ENCODE results near the gene BEST4. TPM values are rescaled to one million over a fixed set of nuclear protein-coding genes. Genes with fewer than 3 reads are reported as not detected.

Gene BEST4
- polyA plus RNA-seq, 1 of the 3 experiments (the other 2 are of a cell fraction), result 0.12 TPM

GRCh38 chr1:44822981-44823451 lies 35.0 kb upstream of the BEST4 start:
- Histone ChIP-seq H3K27me3 (ENCODE audit: insufficient read depth) (no peaks in the 10 kb centered on the region), H3K27ac (ENCODE audit: low read depth in 2 of 2, low read length in 1 of 2) (no peak overlapping the region), H3F3A (replicated peaks; ENCODE audit: insufficient read depth) (peaks cover 35% of the 10 kb centered on the region), H3K9ac (no peak overlapping the region), H3K9me3 (no peaks in the 10 kb centered on the region), H3K4me1 (ENCODE audit: control insufficient read depth in 1 of 2, insufficient read depth in 2 of 2, low read depth in 1 of 2, low read length in 1 of 2) (peaks cover 5 to 7% of the 10 kb centered on the region in 2 experiments; a peak in 1 of 4 replicates), H3K4me3 (ENCODE audit: low read depth in 2 of 2, low read length in 1 of 2) (no peak overlapping the region), H2AFZ (ENCODE audit: low read depth) (no peak overlapping the region), H3K36me3 (replicated peaks in 1 of 2; ENCODE audit: control insufficient read depth in 1 of 2, insufficient read depth in 2 of 2, low read length in 1 of 2) (no peaks in the 10 kb centered on the region), H4K20me1 (ENCODE audit: insufficient read depth) (no peaks in the 10 kb centered on the region), H3K9me2 (no peaks in the 10 kb centered on the region), H3K4me2 (no peak overlapping the region), H3K79me2 (ENCODE audit: insufficient read depth) (no peaks in the 10 kb centered on the region)
- TF ChIP-seq RXRA (IDR thresholded peaks at IDR 0.05; ENCODE audit: borderline replicate concordance, low read depth), result no peak
- TF ChIP-seq TCF12 (IDR thresholded peaks at IDR 0.05), result no peak
- no peak for TF ChIP-seq CTCF (IDR thresholded peaks at IDR 0.05)
- no peak for TF ChIP-seq FOXJ3 (CRISPR knock-in tag; IDR thresholded peaks at IDR 0.05)
- no peak for TF ChIP-seq USF1 (IDR thresholded peaks at IDR 0.05; ENCODE audit: borderline replicate concordance, low read depth)
- CTCF ChIA-PET, result interaction anchor here (0.7 to 1.1 kb wide), 2 partner anchors 37 to 95 kb away, joined by 3 read pairs; no protein-coding TSS in a partner anchor
- no peak for DNase-seq
- POLR2A ChIA-PET, result interaction anchor here (0.6 to 1.1 kb wide), 3 partner anchors 9 to 492 kb away, joined by 3 to 4 read pairs (median 3); no protein-coding TSS in a partner anchor
- 83% methylated on average over 2 of the region's 15 CpGs for WGBS (ENCODE audit: low lambda C conversion rate)

GRCh38 chr1:44822131-44822701 lies 34.2 kb upstream of the BEST4 start:
- Histone ChIP-seq H3K27me3 (ENCODE audit: insufficient read depth) (no peaks in the 10 kb centered on the region), H3K4me3 (ENCODE audit: low read depth in 2 of 2, low read length in 1 of 2) (no peak overlapping the region), H3K27ac (ENCODE audit: low read depth in 2 of 2, low read length in 1 of 2) (no peak overlapping the region), H3K36me3 (replicated peaks in 1 of 2; ENCODE audit: control insufficient read depth in 1 of 2, insufficient read depth in 2 of 2, low read length in 1 of 2) (peaks cover 0 to 4% of the 10 kb centered on the region in 2 experiments), H4K20me1 (ENCODE audit: insufficient read depth) (no peaks in the 10 kb centered on the region), H3K4me1 (ENCODE audit: control insufficient read depth in 1 of 2, insufficient read depth in 2 of 2, low read depth in 1 of 2, low read length in 1 of 2) (peaks cover 5 to 7% of the 10 kb centered on the region in 2 experiments; a peak in 1 of 4 replicates), H3K4me2 (no peak overlapping the region), H3F3A (replicated peaks; ENCODE audit: insufficient read depth) (peaks cover 43% of the 10 kb centered on the region), H3K9me2 (no peaks in the 10 kb centered on the region), H2AFZ (ENCODE audit: low read depth) (no peak overlapping the region), H3K9ac (no peak overlapping the region), H3K79me2 (ENCODE audit: insufficient read depth) (no peaks in the 10 kb centered on the region), H3K9me3 (no peaks in the 10 kb centered on the region)
- TF ChIP-seq JUND (IDR thresholded peaks at IDR 0.05) (no peak), NRF1 (IDR thresholded peaks at IDR 0.05; ENCODE audit: low read depth, low read length) (no peak), RXRA (IDR thresholded peaks at IDR 0.05; ENCODE audit: borderline replicate concordance, low read depth) (no peak), RFX5 (IDR thresholded peaks at IDR 0.05; ENCODE audit: low read length) (no peak), SMC3 (IDR thresholded peaks at IDR 0.05; ENCODE audit: low read depth, low read length) (no peak)
- POLR2A ChIA-PET, result interaction anchor here (1.1 to 1.4 kb wide), 4 partner anchors 8 to 493 kb away, joined by 3 to 4 read pairs (median 4); partner anchors contain the start of gene PLK3
- CTCF ChIA-PET, result interaction anchor here (1.1 to 1.3 kb wide), 5 partner anchors 9 to 478 kb away, joined by 3 to 5 read pairs (median 3); no protein-coding TSS in a partner anchor
- 100% methylated on average over 1 of the region's 6 CpGs for WGBS (ENCODE audit: low lambda C conversion rate)
- DNase-seq, result no peak

Data from SK-N-SH (cell line).